Measurements from ENCODE around the gene SLC6A6.

SLC6A6 gene

GRCh38 chr3:14476583-14477265 is 74.3 kb downstream of the SLC6A6 start:
- Mint-ChIP-seq H3K36me3 (ENCODE audit: insufficient read depth) (peaks cover 41% of the 10 kb centered on the region), H3K27ac (peak overlapping the region in 1 of 2 donors; percentile 81), H3K4me1 (ENCODE audit: low read depth in 2 of 2) (no peaks in the 10 kb centered on the region), H3K4me3 (no peak overlapping the region), H3K9me3 (no peaks in the 10 kb centered on the region), H3K27me3 (no peaks in the 10 kb centered on the region)
- no peak for DNase-seq
- no peak for ATAC-seq (replicated peaks)

GRCh38 chr3:14477311-14477935 is 75.0 kb downstream of the SLC6A6 start:
- no peak for ATAC-seq (replicated peaks)
- Mint-ChIP-seq H3K4me1 (ENCODE audit: low read depth in 2 of 2) (no peaks in the 10 kb centered on the region), H3K36me3 (ENCODE audit: insufficient read depth) (peaks cover 34% of the 10 kb centered on the region), H3K27me3 (no peaks in the 10 kb centered on the region), H3K4me3 (no peak overlapping the region), H3K27ac (no peak overlapping the region), H3K9me3 (no peaks in the 10 kb centered on the region)
- DNase-seq = no peak

- H3K27ac Mint-ChIP-seq = peak overlapping the region in 1 of 2 donors; percentile 33
- no peaks in the 10 kb centered on the region for H3K4me1 Mint-ChIP-seq (ENCODE audit: low read depth in 2 of 2)
- DNase-seq (no peak), ATAC-seq (replicated peaks) (no peak)
- H3K9me3 Mint-ChIP-seq = no peaks in the 10 kb centered on the region
- peaks cover 27% of the 10 kb centered on the region for H3K36me3 Mint-ChIP-seq (ENCODE audit: insufficient read depth)
- H3K27me3 Mint-ChIP-seq = no peaks in the 10 kb centered on the region
- no peak overlapping the region for H3K4me3 Mint-ChIP-seq
Observed at GRCh38 chr3:14478956-14479550, 76.6 kb downstream of the SLC6A6 start.

GRCh38 chr3:14479591-14479990 is 77.2 kb downstream of the SLC6A6 start:
- DNase-seq (no peak), ATAC-seq (replicated peaks) (no peak)
- no peaks in the 10 kb centered on the region for H3K4me1 Mint-ChIP-seq (ENCODE audit: low read depth in 2 of 2)
- peaks cover 32% of the 10 kb centered on the region for H3K36me3 Mint-ChIP-seq (ENCODE audit: insufficient read depth)
- H3K27me3 Mint-ChIP-seq = no peaks in the 10 kb centered on the region
- no peak overlapping the region for H3K27ac Mint-ChIP-seq
- H3K4me3 Mint-ChIP-seq = no peak overlapping the region
- no peaks in the 10 kb centered on the region for H3K9me3 Mint-ChIP-seq

- Mint-ChIP-seq H3K4me3 (no peak overlapping the region), H3K36me3 (ENCODE audit: insufficient read depth) (peaks cover 37% of the 10 kb centered on the region), H3K27me3 (no peaks in the 10 kb centered on the region), H3K9me3 (no peaks in the 10 kb centered on the region), H3K27ac (peak overlapping the region; percentile 66 to 75), H3K4me1 (ENCODE audit: low read depth in 2 of 2) (no peaks in the 10 kb centered on the region)
- no peak for ATAC-seq (replicated peaks)
- no peak for DNase-seq
Observed at GRCh38 chr3:14480207-14481017, 78.0 kb downstream of the SLC6A6 start.

- DNase-seq = no peak
- no peaks in the 10 kb centered on the region for H3K4me1 Mint-ChIP-seq (ENCODE audit: low read depth in 2 of 2)
- H3K27ac Mint-ChIP-seq = peak overlapping the region; percentile 66 to 75
Observed at GRCh38 chr3:14481018-14481645, 78.7 kb downstream of the SLC6A6 start.

GRCh38 chr3:14481646-14482036 is 79.2 kb downstream of the SLC6A6 start:
- Mint-ChIP-seq H3K27ac (peak overlapping the region in 1 of 2 donors; percentile 6), H3K4me3 (no peak overlapping the region), H3K27me3 (no peaks in the 10 kb centered on the region), H3K4me1 (ENCODE audit: low read depth in 2 of 2) (no peaks in the 10 kb centered on the region), H3K36me3 (ENCODE audit: insufficient read depth) (peaks cover 31% of the 10 kb centered on the region), H3K9me3 (no peaks in the 10 kb centered on the region)
- ATAC-seq (replicated peaks) (no peak), DNase-seq (no peak)

More at GRCh38 chr3:14481018-14481645, 78.7 kb downstream of the SLC6A6 start:
- no peaks in the 10 kb centered on the region for H3K27me3 Mint-ChIP-seq
- no peak overlapping the region for H3K4me3 Mint-ChIP-seq
- no peak for ATAC-seq (replicated peaks)
- no peaks in the 10 kb centered on the region for H3K9me3 Mint-ChIP-seq
- H3K36me3 Mint-ChIP-seq (ENCODE audit: insufficient read depth) = peaks cover 33% of the 10 kb centered on the region

GRCh38 chr3:14482271-14482721 is 79.9 kb downstream of the SLC6A6 start:
- ATAC-seq (replicated peaks) (no peak), DNase-seq (no peak)
- Mint-ChIP-seq H3K4me1 (ENCODE audit: low read depth in 2 of 2) (peaks cover 0 to under 1% of the 10 kb centered on the region in 2 donors), H3K9me3 (no peaks in the 10 kb centered on the region), H3K27me3 (no peaks in the 10 kb centered on the region), H3K27ac (peak overlapping the region in 1 of 2 donors; percentile 6), H3K4me3 (no peak overlapping the region), H3K36me3 (ENCODE audit: insufficient read depth) (peaks cover 37% of the 10 kb centered on the region)

GRCh38 chr3:14483286-14483685 is 80.9 kb downstream of the SLC6A6 start:
- no peak overlapping the region for H3K4me3 Mint-ChIP-seq
- peaks cover 31% of the 10 kb centered on the region for H3K36me3 Mint-ChIP-seq (ENCODE audit: insufficient read depth)
- no peak for DNase-seq

GRCh38 chr3:14484741-14485140 is 82.3 kb downstream of the SLC6A6 start:
- H3K27me3 Mint-ChIP-seq = no peaks in the 10 kb centered on the region
- peaks cover 23% of the 10 kb centered on the region for H3K36me3 Mint-ChIP-seq (ENCODE audit: insufficient read depth)
- H3K9me3 Mint-ChIP-seq = no peaks in the 10 kb centered on the region
- H3K4me3 Mint-ChIP-seq = no peak overlapping the region
- ATAC-seq (replicated peaks) (no peak), DNase-seq (no peak)
- H3K4me1 Mint-ChIP-seq (ENCODE audit: low read depth in 2 of 2) = peaks cover 0 to 1% of the 10 kb centered on the region in 2 donors
- H3K27ac Mint-ChIP-seq = peak overlapping the region; percentile 38 to 41

More at GRCh38 chr3:14483286-14483685, 80.9 kb downstream of the SLC6A6 start:
- no peaks in the 10 kb centered on the region for H3K27me3 Mint-ChIP-seq
- H3K9me3 Mint-ChIP-seq = no peaks in the 10 kb centered on the region
- H3K27ac Mint-ChIP-seq = peak overlapping the region; percentile 32 to 57
- no peak for ATAC-seq (replicated peaks)
- H3K4me1 Mint-ChIP-seq (ENCODE audit: low read depth in 2 of 2) = peaks cover 0 to 1% of the 10 kb centered on the region in 2 donors

GRCh38 chr3:14485981-14486380 is 83.6 kb downstream of the SLC6A6 start:
- Mint-ChIP-seq H3K27ac (peak overlapping the region in 1 of 2 donors; percentile 38), H3K4me1 (ENCODE audit: low read depth in 2 of 2) (peaks cover 0 to 1% of the 10 kb centered on the region in 2 donors)
- no peak for ATAC-seq (replicated peaks)

GRCh38 chr3:14486460-14486859 is 84.1 kb downstream of the SLC6A6 start:
- peak overlapping the region in 1 of 2 donors; percentile 38 for H3K27ac Mint-ChIP-seq
- H3K9me3 Mint-ChIP-seq = no peaks in the 10 kb centered on the region
- peaks cover 0 to 3% of the 10 kb centered on the region in 2 donors for H3K4me1 Mint-ChIP-seq (ENCODE audit: low read depth in 2 of 2)
- ATAC-seq (replicated peaks) (no peak), DNase-seq (no peak)
- H3K36me3 Mint-ChIP-seq (ENCODE audit: insufficient read depth) = peaks cover 23% of the 10 kb centered on the region
- no peaks in the 10 kb centered on the region for H3K27me3 Mint-ChIP-seq
- H3K4me3 Mint-ChIP-seq = no peak overlapping the region

More at GRCh38 chr3:14485981-14486380, 83.6 kb downstream of the SLC6A6 start:
- H3K4me3 Mint-ChIP-seq = no peak overlapping the region
- DNase-seq = no peak
- no peaks in the 10 kb centered on the region for H3K9me3 Mint-ChIP-seq
- H3K27me3 Mint-ChIP-seq = no peaks in the 10 kb centered on the region
- peaks cover 23% of the 10 kb centered on the region for H3K36me3 Mint-ChIP-seq (ENCODE audit: insufficient read depth)

GRCh38 chr3:14487086-14487485 is 84.7 kb downstream of the SLC6A6 start:
- no peaks in the 10 kb centered on the region for H3K27me3 Mint-ChIP-seq
- H3K4me1 Mint-ChIP-seq (ENCODE audit: low read depth in 2 of 2) = peaks cover 0 to 3% of the 10 kb centered on the region in 2 donors
- ATAC-seq (replicated peaks) (no peak), DNase-seq (no peak)
- H3K27ac Mint-ChIP-seq = peak overlapping the region in 1 of 2 donors; percentile 44
- no peaks in the 10 kb centered on the region for H3K9me3 Mint-ChIP-seq
- H3K4me3 Mint-ChIP-seq = no peak overlapping the region
- H3K36me3 Mint-ChIP-seq (ENCODE audit: insufficient read depth) = peaks cover 23% of the 10 kb centered on the region
